Esophagus squamous epithelium (tissue), 5 donors: ENCODE data around the gene CNR2. TPM values are rescaled to one million over a fixed set of nuclear protein-coding genes. Genes with fewer than 3 reads are reported as not detected.

ENCODE experiments used
- DNase-seq: peaks from one replicate; lab custom pipeline; 2025; lab: John Stamatoyannopoulos, UW
- H3K27ac ChIP-seq, 4 donors: fragments of 200-600 bp; sonication (generic); one replicate each; pipeline ENCODE4 v1.5.1; 2016 to 2019; ENCODE audit warnings: mild to moderate bottlenecking in 1 of 4
- H3K27me3 ChIP-seq, 4 donors: fragments of 200-600 bp; sonication (generic); 1 replicate in 3 of 4; 2 replicates in 1 of 4; pipeline versions ENCODE4 v1.5.1 to v1.6.0; 2017 to 2021; ENCODE audit warnings: antibody characterized with exemption in 1 of 4
- H3K36me3 ChIP-seq, 3 donors: fragments of 200-600 bp; sonication (generic); one replicate each; pipeline ENCODE4 v1.5.1; 2016 to 2019
- H3K4me1 ChIP-seq, 3 donors: fragments of 200-600 bp; sonication (generic); one replicate each; pipeline ENCODE4 v1.5.1; 2017 to 2019
- H3K4me3 ChIP-seq, 4 donors: fragments of 200-600 bp; sonication (generic); 1 replicate in 3 of 4; 2 replicates in 1 of 4; pipeline ENCODE4 v1.5.1; 2016 to 2019; ENCODE audit warnings: mild to moderate bottlenecking in 2 of 4, moderate library complexity in 1 of 4
- H3K9me3 ChIP-seq, 3 donors: fragments of 200-600 bp; sonication (generic); one replicate each; pipeline ENCODE4 v1.5.1; 2016 to 2019
- POLR2A ChIP-seq, 4 donors: fragments of 450-650 bp; IDR thresholded peaks; one replicate each; pipeline ENCODE4 v1.6.1; 2017; ENCODE audit warnings: antibody characterized with exemption in 4 of 4, mild to moderate bottlenecking in 4 of 4, moderate library complexity in 3 of 4
- WGBS, 2 donors: methylation state at CpG; one replicate each; pipeline ENCODE4 v1.1.5; 2018; 5-methylcytosine and 5-hydroxymethylcytosine counted together
- intact Hi-C: fragments of 100-400 bp; cut with DNase I; formaldehyde crosslinking; loops from one replicate; pipeline ENCODE4 v1.15.0; 2022
- total RNA-seq, 4 donors: library from RNA; depleted of rRNA; stranded (reverse); fragments of >200 nt; gene quantifications; one replicate each; pipeline ENCODE4 v1.1.0, GENCODE V29; 2016
- TF ChIP-seq, protein P1 (sequence below), 6 experiments: fragments of 450-650 bp in 4 of 6; fragments of 200-600 bp in 2 of 6; sonication (generic) in 2 of 6; IDR thresholded peaks; one replicate each; pipeline ENCODE4 v1.5.1; 2016 to 2019; ENCODE audit warnings: antibody characterized with exemption in 6 of 6, mild to moderate bottlenecking in 4 of 6, moderate library complexity in 4 of 6
- donor health status: DM: yes; HTN: yes; CAD: no.

The CNR2 gene
- total RNA-seq, 4 donors from 2014 or later: under 0.01 TPM; not detected in 3

DNA sequence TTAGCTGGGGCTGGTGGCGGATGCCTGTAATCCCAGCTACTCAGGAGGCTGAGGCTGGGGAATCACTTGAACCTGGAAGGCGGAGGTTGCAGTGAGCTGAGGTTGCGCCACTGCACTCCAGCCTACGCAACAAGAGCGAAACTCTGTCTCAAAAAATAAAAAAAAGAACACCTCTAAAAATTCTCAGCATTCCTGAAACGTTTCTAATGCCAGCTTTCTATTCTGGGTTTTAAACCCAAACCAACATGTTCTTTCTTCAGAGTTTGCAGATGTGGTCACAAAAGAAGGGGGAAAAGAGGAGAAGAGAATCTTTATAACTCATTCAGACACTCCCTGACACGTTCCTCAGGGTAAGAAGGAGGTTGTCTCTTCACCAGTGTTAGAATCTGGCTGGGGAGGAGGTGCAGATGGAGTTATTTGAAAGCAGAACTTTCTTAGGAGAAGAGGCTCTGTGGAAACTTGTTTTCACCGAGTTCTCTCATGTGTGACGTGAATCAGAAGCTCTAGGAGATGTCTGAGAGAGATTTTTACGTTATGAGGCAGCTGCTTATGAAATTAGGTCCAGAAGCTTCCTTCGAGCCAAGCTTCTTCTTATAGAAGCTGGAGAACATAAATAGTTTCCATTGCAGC is 17.8 kb upstream of the CNR2 start:
- Histone ChIP-seq H3K36me3 (no peaks in the 10 kb centered on the region), H3K9me3 (no peaks in the 10 kb centered on the region), H3K4me3 (no peak overlapping the region), H3K4me1 (peaks cover 0 to 12% (median 0%) of the 10 kb centered on the region in 3 donors), H3K27me3 (no peaks in the 10 kb centered on the region), H3K27ac (peak overlapping the region in 1 of 4 donors; percentile 42)
- intact Hi-C loops: no loop called here
- WGBS, 2 donors: 30 to 42% methylated on average over 11 of the region's 11 CpGs
- no peak for TF ChIP-seq POLR2A (IDR thresholded peaks at IDR 0.05)
- TF ChIP-seq, protein P1, sequence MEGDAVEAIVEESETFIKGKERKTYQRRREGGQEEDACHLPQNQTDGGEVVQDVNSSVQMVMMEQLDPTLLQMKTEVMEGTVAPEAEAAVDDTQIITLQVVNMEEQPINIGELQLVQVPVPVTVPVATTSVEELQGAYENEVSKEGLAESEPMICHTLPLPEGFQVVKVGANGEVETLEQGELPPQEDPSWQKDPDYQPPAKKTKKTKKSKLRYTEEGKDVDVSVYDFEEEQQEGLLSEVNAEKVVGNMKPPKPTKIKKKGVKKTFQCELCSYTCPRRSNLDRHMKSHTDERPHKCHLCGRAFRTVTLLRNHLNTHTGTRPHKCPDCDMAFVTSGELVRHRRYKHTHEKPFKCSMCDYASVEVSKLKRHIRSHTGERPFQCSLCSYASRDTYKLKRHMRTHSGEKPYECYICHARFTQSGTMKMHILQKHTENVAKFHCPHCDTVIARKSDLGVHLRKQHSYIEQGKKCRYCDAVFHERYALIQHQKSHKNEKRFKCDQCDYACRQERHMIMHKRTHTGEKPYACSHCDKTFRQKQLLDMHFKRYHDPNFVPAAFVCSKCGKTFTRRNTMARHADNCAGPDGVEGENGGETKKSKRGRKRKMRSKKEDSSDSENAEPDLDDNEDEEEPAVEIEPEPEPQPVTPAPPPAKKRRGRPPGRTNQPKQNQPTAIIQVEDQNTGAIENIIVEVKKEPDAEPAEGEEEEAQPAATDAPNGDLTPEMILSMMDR (IDR thresholded peaks at IDR 0.05): no peak
- DNase-seq: no peak

DNA sequence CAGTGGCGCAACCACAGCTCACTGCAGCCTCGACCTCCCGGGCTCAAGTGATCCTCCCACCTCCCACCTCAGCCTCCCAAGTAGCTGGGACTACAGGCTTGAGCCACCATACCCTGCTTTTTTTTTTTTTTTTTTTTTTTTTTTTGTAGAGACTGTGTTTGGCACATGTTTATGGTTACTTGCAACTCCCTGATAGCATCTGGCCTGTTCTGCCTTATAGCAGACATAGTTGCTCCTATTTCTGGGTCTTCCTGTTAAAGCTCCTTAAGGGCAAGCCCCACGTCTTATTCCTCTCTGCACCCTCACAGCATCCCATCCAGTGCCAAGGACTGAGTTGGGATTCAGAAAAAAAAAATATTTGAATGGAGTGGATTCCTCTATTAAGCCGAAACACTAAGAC is 17.1 kb upstream of the CNR2 start:
- DNase-seq: no peak
- H3K27ac ChIP-seq: no peak overlapping the region
- H3K36me3 ChIP-seq: no peaks in the 10 kb centered on the region
- no peak overlapping the region for H3K4me3 ChIP-seq
- WGBS, 2 donors: 84 to 100% methylated on average over 3 to 5 of the region's 5 CpGs
- TF ChIP-seq, protein P1 (IDR thresholded peaks at IDR 0.05): no peak
- no peak for TF ChIP-seq POLR2A (IDR thresholded peaks at IDR 0.05)
- intact Hi-C loops: no loop called here
- no peaks in the 10 kb centered on the region for H3K27me3 ChIP-seq
- peaks cover 0 to 12% (median 0%) of the 10 kb centered on the region in 3 donors for H3K4me1 ChIP-seq
- no peaks in the 10 kb centered on the region for H3K9me3 ChIP-seq

DNA sequence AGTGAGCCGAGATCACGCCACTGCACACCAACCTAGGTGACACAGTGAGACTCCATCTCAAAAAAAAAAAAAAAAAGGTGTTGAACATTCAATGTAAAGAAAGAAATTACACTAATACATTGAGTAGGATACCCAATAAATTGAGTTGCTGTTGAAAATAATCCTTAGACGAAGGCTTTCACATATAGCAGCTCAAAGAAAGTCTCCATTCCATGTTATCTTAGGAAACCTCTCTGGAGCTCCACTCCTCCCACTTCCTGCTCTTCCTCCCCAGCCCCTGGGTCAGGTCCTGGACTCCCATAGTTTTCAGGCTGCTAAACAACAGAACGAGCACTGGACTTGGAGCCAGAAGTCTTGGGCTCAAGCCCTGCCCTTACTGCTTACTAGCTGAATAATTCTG is 15.6 kb upstream of the CNR2 start:
- H3K4me3 ChIP-seq: no peak overlapping the region
- H3K27me3 ChIP-seq: no peaks in the 10 kb centered on the region
- WGBS, 2 donors: 66 to 89% methylated on average over 2 to 4 of the region's 4 CpGs

DNA sequence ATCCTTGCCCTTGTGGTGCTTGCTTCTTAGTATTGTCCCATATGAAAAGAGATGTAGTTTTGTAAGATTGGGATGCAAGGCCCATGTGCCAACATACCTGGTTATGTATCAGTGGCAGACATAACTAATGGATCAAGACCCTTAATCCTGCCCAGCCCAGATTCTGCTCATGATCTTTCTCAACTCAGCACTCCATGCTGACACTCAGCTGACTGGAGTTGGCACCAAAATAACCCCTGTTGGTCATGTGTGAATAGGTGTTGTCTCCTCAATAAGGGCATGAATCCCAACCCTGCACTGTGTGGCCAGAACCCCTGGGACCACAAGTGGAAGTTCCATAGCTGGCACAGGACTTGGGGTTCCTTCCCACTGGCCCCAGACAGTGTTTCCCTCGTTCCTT is 13.9 kb upstream of the CNR2 start:
- Histone ChIP-seq H3K4me1 (peaks cover 0 to 12% (median 0%) of the 10 kb centered on the region in 3 donors), H3K27me3 (no peaks in the 10 kb centered on the region), H3K9me3 (no peaks in the 10 kb centered on the region), H3K4me3 (no peak overlapping the region), H3K36me3 (no peaks in the 10 kb centered on the region), H3K27ac (no peak overlapping the region)
- DNase-seq: no peak
- no CpG with 5 or more reads among the region's 1 CpG for WGBS, 2 donors
- TF ChIP-seq, protein P1 (IDR thresholded peaks at IDR 0.05): no peak
- TF ChIP-seq POLR2A (IDR thresholded peaks at IDR 0.05): no peak
- intact Hi-C loops: no loop called here

More for the DNA sequence above, 15.6 kb upstream of the CNR2 start:
- no peak for DNase-seq
- intact Hi-C loops: no loop called here
- Histone ChIP-seq H3K4me1 (peaks cover 0 to 12% (median 0%) of the 10 kb centered on the region in 3 donors), H3K9me3 (no peaks in the 10 kb centered on the region), H3K27ac (no peak overlapping the region), H3K36me3 (no peaks in the 10 kb centered on the region)
- TF ChIP-seq, protein P1 (IDR thresholded peaks at IDR 0.05): no peak
- no peak for TF ChIP-seq POLR2A (IDR thresholded peaks at IDR 0.05)

DNA sequence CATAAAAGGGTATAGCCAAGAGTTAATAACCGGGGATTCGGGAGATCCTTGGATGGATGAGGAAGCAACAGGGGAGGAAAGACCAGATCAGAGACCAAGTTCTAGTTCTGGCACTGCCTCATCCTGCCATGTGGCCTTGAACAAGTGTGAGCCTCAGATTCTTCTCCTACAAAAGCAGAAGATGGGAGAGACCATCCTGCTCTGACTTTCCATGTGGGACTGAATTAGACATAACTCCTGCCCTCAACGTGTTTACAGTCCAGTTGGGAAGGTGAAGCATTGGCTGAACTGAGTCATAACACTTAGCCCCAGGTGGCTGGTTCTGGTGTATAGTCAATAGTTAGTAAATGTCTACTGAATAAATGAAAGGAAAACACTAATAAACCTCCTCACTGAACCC is 12.1 kb upstream of the CNR2 start:
- intact Hi-C loops: no loop called here
- Histone ChIP-seq H3K4me1 (peaks cover 0 to 7% (median 0%) of the 10 kb centered on the region in 3 donors), H3K27ac (no peak overlapping the region), H3K4me3 (no peak overlapping the region), H3K36me3 (no peaks in the 10 kb centered on the region), H3K9me3 (no peaks in the 10 kb centered on the region), H3K27me3 (no peaks in the 10 kb centered on the region)
- TF ChIP-seq, protein P1 (IDR thresholded peaks at IDR 0.05): no peak
- no peak for TF ChIP-seq POLR2A (IDR thresholded peaks at IDR 0.05)
- 84% methylated on average over 3 of the region's 3 CpGs for WGBS, 2 donors
- no peak for DNase-seq
